Activated T-cell treated with anti-CD3 and anti-CD28 coated beads for 24 hours (primary cell): ENCODE measurements around the gene OXLD1.

Source experiments
- DNase-seq: peaks from one replicate; pipeline ENCODE4 v3.0.0-alpha.2; 2020; ENCODE audit warnings: low read depth

Gene OXLD1

DNA sequence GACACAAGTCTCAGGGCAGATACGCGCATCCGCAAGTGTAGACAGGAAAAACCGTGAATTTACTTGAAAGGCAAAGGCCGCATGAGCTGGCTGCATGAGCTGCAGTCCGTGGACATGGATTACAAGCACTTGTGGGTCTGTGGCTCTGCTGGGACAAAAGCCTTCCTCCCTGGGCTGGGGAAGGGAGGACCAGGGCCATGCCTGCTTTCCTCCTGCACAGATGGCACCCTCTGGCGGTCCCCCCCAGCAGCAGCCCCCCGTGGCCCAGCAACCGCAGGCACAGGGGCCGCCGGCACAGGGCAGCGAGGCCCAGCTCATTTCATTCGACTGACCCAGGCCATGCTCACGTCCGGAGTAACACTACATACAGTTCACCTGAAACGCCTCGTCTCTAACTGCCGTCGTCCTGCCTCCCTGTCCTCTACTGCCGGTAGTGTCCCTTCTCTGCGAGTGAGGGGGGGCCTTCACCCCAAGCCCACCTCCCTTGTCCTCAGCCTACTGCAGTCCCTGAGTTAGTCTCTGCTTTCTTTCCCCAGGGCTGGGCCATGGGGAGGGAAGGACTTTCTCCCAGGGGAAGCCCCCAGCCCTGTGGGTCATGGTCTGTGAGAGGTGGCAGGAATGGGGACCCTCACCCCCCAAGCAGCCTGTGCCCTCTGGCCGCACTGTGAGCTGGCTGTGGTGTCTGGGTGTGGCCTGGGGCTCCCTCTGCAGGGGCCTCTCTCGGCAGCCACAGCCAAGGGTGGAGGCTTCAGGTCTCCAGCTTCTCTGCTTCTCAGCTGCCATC lies 35.1 kb upstream of the OXLD1 start:
- no peak for DNase-seq

DNA sequence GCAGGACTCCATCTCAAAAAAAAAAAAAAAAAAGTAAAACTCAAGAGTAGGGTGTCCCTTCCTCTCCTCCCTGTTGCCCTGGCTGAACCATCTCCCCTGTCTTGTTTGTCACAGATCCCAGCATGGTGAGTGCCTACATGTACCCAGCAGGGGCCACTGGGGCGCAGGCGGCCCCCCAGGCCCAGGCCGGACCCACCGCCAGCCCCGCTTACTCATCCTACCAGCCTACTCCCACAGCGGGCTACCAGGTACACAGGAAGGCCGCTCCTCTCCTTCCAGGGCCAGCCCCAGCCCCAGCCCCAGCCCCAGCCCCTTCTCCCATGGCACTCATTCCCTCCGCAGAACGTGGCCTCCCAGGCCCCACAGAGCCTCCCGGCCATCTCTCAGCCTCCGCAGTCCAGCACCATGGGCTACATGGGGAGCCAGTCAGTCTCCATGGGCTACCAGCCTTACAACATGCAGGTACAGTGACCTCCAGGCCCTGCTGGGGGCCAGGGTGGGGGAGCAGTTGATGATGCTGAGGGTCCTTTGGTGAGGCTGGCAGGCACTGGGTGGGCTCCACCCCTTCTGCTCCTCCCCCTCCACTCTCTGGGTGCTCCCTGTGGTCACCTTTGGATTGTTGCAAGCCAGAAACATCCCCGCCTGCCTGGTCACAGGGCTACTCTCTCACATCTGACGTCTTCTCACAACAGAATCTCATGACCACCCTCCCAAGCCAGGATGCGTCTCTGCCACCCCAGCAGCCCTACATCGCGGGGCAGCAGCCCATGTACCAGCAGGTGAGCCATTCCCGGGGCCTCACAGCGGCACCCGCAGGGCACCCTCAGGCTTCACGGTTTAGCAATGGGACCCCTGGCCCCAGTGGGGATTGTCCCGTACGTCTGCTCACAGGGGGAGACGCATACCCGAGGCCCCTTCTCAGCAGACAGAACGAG lies 34.2 kb upstream of the OXLD1 start:
- DNase-seq: no peak

DNA sequence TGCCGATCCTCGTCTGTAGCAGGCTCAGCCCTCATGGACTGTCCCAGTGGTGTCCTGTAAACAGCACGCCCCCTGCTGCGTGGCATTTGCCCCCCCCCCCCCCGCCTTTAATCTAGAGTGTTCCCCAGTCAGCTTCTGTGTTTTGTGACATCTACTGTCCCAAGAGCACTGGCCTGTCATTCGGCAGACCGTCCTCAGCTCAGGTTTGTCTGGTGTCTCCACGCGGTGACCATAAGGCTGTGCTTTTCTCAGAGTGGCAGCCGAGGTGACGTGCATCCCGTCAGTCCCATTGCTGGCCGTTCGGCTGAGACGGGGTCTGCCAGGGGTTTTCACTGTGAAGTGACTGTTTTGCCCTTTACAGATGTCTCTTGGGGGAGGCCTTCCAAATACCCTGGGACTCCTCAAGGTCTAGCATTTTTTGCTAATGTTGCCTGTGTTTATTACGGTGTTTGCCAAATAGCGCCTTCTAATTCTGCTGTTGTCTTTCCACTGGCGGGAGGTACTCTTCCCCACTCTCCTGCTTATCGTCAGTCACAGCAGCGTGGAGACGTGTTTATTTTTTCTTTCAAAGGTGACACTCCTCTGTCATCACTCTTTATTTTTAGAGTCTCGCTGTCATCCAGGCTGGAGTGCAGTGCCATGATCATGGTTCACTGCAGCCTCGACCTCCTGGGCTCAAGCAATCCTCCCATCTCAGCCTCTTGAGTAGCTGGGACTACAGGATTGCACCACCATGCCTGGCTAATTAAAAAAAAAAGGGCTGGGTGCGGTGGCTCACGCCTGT lies 31.0 kb upstream of the OXLD1 start:
- no peak for DNase-seq

GRCh38 chr17:81696218-81696941 lies 30.0 kb upstream of the OXLD1 start:
- no peak for DNase-seq

- no peak for DNase-seq
These were observed 29.4 kb upstream of the OXLD1 start for GRCh38 chr17:81695801-81696200.

GRCh38 chr17:81695211-81695610 lies 28.8 kb upstream of the OXLD1 start:
- DNase-seq: no peak

DNA sequence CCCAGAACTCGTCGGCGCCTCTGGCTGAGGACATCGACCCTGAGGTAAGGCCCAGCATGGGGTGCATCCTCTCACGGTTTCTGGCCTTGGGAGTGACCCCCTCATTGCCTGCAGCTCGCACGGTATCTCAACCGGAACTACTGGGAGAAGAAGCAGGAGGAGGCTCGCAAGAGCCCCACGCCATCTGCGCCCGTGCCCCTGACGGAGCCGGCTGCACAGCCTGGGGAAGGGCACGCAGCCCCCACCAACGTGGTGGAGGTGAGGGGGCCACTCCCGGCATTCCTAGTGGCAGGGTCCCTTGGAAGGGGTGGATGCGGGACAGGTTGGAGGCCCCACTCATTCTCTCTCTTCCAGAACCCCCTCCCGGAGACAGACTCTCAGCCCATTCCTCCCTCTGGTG lies 28.4 kb upstream of the OXLD1 start:
- DNase-seq: no peak

- no peak for DNase-seq
These were observed 27.3 kb upstream of the OXLD1 start for GRCh38 chr17:81693509-81694210.

DNA sequence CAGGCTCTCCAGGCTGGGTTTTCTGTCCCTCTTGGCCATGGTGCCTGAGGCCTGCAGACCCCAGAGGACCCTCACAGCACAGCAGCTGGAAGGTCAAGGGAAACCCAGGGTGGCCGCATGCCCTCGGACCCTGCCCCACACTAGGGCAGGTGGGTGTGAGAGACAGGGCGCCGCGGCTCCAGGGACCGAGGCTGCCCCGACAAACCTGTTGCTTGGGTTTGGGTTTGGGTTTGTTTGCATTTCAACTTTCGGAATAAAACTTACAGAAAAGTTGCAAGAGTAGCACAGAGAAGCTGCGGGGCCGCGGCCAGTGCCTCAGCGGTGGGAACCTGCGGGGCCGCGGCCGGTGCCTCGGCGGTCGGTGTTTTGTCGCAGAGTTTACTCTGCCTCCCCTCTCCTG lies 25.2 kb upstream of the OXLD1 start:
- DNase-seq: no peak

DNA sequence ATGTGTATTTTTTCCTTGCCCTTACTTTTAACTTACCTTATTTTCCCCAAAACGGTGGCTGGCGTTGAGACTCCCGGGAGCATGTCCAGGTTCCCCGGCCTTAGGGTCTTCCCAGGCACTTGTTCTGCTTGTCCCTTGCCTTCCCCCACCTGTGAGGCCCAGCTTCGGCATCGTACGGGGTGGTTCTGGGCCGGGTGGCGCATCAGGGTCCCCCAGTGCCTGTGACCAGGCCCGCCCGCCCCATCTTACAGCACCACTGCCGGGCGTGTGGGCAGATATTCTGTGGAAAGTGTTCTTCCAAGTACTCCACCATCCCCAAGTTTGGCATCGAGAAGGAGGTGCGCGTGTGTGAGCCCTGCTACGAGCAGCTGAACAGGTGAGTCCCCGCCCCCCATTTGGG lies 24.8 kb upstream of the OXLD1 start:
- DNase-seq: no peak

DNA sequence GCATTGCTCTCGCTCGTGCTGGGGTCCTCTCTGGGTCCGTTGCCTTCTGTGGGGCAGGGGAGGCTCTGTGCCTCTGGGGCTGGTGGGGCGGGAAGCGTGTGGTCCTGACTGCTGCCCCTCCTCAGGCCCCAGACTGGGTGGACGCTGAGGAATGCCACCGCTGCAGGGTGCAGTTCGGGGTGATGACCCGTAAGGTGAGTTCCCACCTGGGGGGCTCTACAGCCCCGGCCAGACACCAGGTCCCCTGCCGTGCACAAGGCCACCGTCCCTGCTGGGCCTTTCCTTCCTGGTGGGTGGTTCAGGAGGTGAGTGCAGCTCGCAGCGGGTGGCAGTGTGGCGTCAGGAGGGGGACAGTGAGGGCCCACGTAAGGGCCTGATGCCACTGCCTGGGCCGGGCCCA lies 24.1 kb upstream of the OXLD1 start:
- DNase-seq: no peak

DNA sequence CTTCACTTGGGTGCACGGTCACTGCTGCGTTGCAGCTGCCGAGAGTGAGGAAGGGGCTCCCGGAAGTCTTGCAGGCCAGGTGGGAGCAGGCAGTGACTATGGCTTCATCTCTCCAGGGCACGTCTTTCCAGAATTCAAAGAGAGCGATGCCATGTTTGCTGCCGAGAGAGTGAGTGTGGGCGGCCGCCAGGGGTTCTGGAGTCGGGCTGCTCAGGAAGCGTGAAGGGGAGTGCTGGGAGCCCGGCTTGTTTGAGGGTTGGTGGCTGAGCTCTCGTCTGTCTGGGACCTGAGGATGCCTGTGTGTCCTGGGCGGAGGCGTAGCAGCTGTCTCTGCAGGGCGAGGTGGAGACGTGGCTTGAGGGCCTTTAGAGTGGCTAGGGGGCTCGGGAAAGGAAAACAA lies 23.7 kb upstream of the OXLD1 start:
- DNase-seq: no peak

DNA sequence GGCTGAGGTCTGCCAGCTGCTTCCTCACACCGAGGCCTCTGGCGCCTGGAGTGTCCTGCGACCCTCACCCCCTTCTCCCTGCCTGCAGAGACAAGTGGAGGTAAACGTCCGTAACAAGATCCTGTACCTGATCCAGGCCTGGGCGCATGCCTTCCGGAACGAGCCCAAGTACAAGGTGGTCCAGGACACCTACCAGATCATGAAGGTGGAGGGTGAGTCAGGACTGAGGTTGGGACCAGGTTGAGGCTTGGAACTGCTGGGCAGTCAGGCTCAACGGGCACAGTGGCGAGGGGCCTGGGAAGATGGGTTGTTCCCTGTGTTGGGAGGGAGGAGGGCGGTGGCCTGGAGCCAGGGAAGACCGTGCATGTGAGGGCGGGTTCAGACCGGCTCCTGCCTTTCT lies 22.2 kb upstream of the OXLD1 start:
- DNase-seq: no peak

- no peak for DNase-seq
These were observed 21.6 kb upstream of the OXLD1 start for GRCh38 chr17:81687770-81688541.

DNA sequence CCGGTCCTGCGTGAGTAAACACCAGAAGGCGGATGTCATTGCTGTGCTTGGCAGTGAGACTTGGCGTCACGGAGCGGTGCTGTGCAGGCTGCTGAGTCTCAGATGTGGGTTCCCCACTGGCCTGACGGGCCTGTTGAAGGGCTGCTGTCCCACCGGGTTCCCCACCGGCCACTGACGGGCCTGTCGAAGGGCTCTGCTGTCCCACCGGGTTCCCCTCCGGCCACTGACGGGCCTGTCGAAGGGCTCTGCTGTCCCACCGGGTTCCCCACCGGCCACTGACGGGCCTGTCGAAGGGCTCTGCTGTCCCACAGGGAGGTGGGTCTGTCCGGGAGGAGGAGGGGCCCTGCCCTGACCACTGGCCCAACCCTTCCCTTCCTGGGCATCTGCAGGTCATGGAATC lies 20.2 kb upstream of the OXLD1 start:
- DNase-seq: no peak

DNA sequence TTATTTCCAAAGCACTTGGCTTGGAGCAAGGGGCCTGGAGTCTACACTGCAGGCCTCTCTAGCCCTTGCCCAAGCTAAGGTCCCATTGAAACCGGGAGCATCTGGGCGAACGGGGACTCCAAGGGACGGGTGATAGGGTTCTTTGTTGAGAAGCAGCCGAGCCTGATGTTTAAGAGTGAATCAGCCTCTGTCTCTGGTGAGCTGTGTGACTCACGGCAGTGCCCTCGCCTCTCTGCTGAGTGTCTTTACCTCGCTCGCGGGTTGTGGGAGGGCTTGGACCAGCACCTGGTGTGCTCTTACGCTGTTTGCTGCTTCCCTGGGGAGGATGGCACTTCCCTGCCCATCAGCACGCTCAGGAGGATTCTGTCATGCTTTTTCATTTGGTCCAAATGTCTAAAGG lies 18.7 kb upstream of the OXLD1 start:
- peak; percentile 45 for DNase-seq

GRCh38 chr17:81684442-81684911 lies 18.1 kb upstream of the OXLD1 start:
- DNase-seq: no peak

- DNase-seq: peak; percentile 98
These were observed 17.4 kb upstream of the OXLD1 start, which contains the start of the genes ARL16 and HGS for GRCh38 chr17:81683584-81684441. ARL16 (minus strand) TSS chr17:81683797; CDS start chr17:81683753, 44 bp downstream. HGS (plus strand) TSS chr17:81684011; CDS start chr17:81684067, 56 bp downstream.

DNA sequence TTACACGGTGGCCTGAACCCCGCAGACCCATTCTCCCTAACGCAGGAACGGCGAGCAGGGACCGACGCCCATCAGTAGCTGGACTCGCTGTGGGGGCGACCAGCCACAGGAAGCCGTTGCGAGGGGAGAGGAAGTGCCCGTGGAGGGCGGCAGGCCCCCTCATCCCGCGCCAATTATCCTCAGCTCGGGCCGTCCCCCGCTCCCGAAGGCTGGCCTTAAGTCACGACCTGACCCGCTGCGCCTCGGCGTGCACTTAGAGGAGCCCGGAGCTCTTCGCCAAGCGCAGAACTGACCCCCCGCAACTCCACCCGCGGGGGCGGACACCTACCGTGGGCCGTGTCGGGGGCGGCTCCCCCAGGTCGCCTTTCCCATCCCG lies 16.8 kb upstream of the OXLD1 start:
- no peak for DNase-seq
